Measurements from ENCODE around the gene PEX1.
"Not testable (repeated sequence)": the region's sequence is repeated elsewhere in the genome, so short reads cannot be mapped to it uniquely, and the experiment has no call there.

The PEX1 gene

GRCh38 chr7:92503767-92504166 is 24.6 kb downstream of the PEX1 start:
- DNase-seq = no peak

- DNase-seq = no peak
Measured at GRCh38 chr7:92498557-92498956, 29.8 kb downstream of the PEX1 start.

- DNase-seq = no peak
Measured at GRCh38 chr7:92496876-92497275, 31.4 kb downstream of the PEX1 start.

GRCh38 chr7:92489634-92490033 is 38.7 kb downstream of the PEX1 start:
- no peak for DNase-seq

GRCh38 chr7:92487804-92488203 is 40.5 kb downstream of the PEX1 start:
- no peak for DNase-seq

GRCh38 chr7:92485974-92486373 is 42.3 kb downstream of the PEX1 start:
- no peak for DNase-seq

- no peak for DNase-seq
Measured at GRCh38 chr7:92485267-92485892, 42.9 kb downstream of the PEX1 start.

GRCh38 chr7:92484226-92484625 is 44.1 kb downstream of the PEX1 start:
- DNase-seq = not testable (repeated sequence)

GRCh38 chr7:92483624-92484023 is 44.7 kb downstream of the PEX1 start:
- not testable (repeated sequence) for DNase-seq

GRCh38 chr7:92479146-92479545 is 49.2 kb downstream of the PEX1 start:
- DNase-seq = not testable (repeated sequence)

- no peak for DNase-seq
Measured at GRCh38 chr7:92478711-92479110, 49.6 kb downstream of the PEX1 start.

GRCh38 chr7:92478095-92478494 is 50.2 kb downstream of the PEX1 start:
- no peak for DNase-seq

- DNase-seq = not testable (repeated sequence)
Measured at GRCh38 chr7:92477681-92478080, 50.6 kb downstream of the PEX1 start, which contains the start of gene ERVW-1. Gene ERVW-1 (minus strand): TSS chr7:92477946. CDS start chr7:92470381, 7,565 bp downstream.

GRCh38 chr7:92475851-92476590 is 52.3 kb downstream of the PEX1 start:
- DNase-seq = not testable (repeated sequence)

- DNase-seq = not testable (repeated sequence)
Measured at GRCh38 chr7:92475261-92475770, 53.0 kb downstream of the PEX1 start.

GRCh38 chr7:92473989-92474388 is 54.3 kb downstream of the PEX1 start:
- not testable (repeated sequence) for DNase-seq

GRCh38 chr7:92468589-92468988 is 59.7 kb downstream of the PEX1 start:
- not testable (repeated sequence) for DNase-seq

GRCh38 chr7:92466682-92467081 is 61.6 kb downstream of the PEX1 start:
- DNase-seq = no peak

GRCh38 chr7:92464515-92464914 is 63.8 kb downstream of the PEX1 start:
- DNase-seq = no peak

GRCh38 chr7:92462560-92462959 is 65.8 kb downstream of the PEX1 start:
- no peak for DNase-seq

GRCh38 chr7:92461027-92462003 is 67.0 kb downstream of the PEX1 start:
- no peak for DNase-seq

- DNase-seq = no peak
Measured at GRCh38 chr7:92460510-92460909, 67.8 kb downstream of the PEX1 start.

GRCh38 chr7:92460109-92460508 is 68.2 kb downstream of the PEX1 start:
- no peak for DNase-seq

Measured in activated CD8-positive, alpha-beta memory T cell treated with anti-CD3 and anti-CD28 coated beads, Interleukin-2, amount 50 U/mL, for 4 hours (primary cell).